AML-193 (cell line): ENCODE measurements around the gene NECTIN1.
A peak's percentile ranks its signal among the peaks of the same experiment; 100 is the strongest.

Experiments
- DNase-seq, 2 experiments: peaks; one replicate each; lab custom pipeline; 2025; lab: John Stamatoyannopoulos, UW

Gene NECTIN1, protein sequence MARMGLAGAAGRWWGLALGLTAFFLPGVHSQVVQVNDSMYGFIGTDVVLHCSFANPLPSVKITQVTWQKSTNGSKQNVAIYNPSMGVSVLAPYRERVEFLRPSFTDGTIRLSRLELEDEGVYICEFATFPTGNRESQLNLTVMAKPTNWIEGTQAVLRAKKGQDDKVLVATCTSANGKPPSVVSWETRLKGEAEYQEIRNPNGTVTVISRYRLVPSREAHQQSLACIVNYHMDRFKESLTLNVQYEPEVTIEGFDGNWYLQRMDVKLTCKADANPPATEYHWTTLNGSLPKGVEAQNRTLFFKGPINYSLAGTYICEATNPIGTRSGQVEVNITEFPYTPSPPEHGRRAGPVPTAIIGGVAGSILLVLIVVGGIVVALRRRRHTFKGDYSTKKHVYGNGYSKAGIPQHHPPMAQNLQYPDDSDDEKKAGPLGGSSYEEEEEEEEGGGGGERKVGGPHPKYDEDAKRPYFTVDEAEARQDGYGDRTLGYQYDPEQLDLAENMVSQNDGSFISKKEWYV

DNA sequence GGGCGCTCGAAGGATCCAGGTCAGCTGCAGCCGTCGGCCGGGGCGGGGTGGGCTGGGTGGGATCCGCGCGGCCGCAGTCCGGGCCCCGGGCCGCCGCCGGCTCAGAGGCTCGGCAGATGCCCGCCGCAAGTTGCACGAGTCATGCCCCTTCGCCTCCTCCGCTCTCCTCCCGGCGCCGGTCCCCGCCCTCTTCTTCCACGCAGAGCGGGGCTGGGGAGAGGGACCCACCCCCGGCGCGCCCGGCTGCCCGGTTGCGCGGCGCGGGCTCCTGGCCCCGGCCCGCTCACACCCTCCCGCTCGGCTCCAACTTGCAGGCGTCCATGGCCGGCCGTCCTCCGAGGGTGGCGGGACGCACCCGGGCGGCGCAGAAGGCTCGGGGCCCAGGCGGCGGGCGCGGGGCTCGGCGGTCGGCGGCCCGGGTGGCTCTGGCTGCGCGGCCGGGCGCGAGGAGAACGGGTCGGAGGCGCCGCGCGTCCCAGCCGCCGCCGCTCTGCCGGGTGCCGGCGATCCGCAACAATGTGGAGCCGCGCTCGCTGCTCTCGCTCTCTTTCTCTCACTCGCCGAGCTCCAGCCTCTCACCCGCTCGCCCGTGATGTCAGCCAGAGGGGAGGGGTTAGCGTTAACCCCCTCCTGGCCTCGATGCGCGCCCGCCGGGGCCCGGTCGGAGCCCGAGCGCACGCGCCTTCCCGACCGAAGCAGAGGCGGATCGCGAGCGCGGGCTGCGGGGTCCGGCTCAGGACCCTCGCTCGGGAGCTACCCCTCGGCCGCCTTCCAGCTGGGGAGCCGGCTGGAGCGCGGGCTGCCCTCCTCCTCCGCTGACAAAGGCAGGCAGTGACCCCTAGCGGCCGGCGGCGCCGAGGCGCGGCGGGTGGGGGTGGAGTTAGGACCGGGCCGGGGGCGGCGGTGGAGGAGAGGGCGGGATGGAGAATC, at the start of gene NECTIN1:
NECTIN1 (minus strand) TSS at position 550 of the 930 bp plus-strand sequence. CDS start 647 bp downstream, outside the sequence.
- DNase-seq, result peak; percentile 66 to 68

- no peak for DNase-seq
Observed at GRCh38 chr11:119778391-119779194, 49.6 kb upstream of the NECTIN1 start.

- no peak for DNase-seq
Observed at GRCh38 chr11:119777940-119778339, 48.9 kb upstream of the NECTIN1 start.

DNA sequence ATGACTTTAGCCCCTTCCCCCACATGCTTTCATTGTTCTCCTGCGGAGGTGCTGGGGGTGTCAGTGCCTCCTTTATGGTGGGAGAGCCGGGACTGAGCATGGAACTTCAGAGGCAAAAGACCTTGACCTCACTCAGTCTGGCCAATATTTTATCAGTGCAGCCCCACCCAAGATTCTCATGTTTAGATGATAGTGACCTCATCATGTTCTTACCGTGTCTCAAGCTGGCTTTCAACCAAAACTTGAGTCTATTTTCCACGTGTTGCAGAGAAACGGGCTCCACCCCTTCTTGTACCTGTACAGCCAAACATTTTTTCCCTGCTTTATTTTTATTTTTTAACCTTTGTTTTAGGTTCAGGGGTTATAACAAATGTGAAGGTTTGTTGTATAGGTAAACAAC, 47.7 kb upstream of the NECTIN1 start:
- DNase-seq, result no peak

- DNase-seq, result no peak
Observed at GRCh38 chr11:119776031-119776636, 47.1 kb upstream of the NECTIN1 start.

DNA sequence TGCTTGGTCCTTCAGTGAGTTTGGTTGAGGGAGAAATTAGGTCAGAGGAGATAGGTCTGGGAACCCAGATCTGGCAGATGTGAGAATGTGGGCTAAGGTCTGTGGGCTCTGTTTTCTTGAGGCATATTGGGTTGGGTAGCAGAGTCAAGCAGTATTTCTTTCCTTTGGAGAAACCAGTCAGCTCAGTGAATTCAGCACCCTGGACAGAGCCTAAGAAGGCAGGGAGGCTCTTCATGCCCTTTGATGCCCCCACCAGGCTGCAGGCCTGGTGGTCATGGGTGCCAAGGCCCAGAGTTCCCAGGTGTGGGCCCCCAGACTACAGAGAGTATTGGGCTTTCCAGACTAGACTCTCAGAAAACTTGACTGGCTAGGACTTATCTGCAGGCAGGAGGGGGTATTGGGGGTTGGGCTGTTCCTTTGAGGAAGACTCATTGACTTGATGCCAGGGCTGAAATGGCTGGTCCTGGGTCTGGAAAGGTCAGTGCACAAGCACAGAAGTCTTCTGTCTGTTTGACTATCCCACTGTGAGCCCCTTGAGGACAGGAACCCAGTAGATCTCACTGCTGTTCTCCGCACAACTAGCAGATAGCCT, 45.3 kb upstream of the NECTIN1 start:
- peak in 1 of 2 experiments; percentile 21 for DNase-seq

GRCh38 chr11:119772641-119773415, 43.8 kb upstream of the NECTIN1 start:
- no peak for DNase-seq

DNA sequence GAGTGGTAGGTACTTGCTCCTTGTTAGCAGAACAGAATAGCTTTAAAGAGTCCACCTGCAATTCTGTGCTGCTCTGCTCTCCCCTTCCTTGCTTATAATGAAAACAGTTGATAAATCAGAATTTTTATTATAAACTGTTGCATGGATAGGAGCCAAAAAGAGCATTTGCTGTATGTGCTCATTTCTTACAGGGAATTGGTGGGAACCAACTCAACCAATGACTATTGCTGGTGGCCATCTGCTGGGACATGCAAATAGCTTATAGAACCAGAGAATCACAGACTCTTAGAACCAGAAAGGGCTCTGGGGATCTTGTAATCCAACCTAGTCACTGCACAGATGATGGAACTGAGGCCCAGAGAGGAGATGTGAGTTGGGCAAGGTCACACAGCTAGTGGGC, 43.1 kb upstream of the NECTIN1 start:
- DNase-seq, result no peak

- DNase-seq, result no peak
Observed at GRCh38 chr11:119771172-119771770, 42.3 kb upstream of the NECTIN1 start.

- no peak for DNase-seq
Observed at GRCh38 chr11:119765628-119766027, 36.6 kb upstream of the NECTIN1 start.

GRCh38 chr11:119764108-119764868, 35.3 kb upstream of the NECTIN1 start:
- DNase-seq, result no peak

DNA sequence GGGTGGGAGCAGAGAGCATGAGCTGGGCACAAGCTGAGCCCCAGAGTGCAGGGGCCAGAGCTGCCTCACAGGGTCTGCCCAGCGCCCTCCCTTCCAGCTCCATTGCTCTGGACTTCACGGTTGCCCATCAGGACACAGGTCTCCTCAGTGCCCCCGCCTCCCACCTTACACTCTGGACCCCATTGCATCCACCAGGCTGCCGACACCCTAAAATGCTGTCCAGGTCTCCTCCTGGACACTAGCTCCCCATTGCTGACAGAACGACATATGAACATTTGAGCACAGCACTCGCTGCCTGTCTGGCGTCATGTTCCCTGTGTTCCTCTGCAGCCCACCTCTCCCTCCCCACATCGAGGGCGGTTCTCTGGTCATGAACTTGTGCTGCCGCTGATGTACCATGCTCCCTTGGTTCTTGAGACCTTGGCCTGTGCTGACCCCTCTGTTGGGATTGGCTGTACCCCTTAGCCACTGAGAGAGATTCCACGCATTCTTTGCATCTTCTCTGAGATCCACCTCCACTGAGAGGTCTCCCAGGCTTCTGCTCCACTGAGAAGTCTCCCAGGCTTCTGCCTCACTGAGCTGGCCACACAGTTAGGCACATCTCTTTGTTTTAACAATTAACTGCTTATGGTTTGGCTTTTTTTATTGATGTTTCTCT, 34.2 kb upstream of the NECTIN1 start:
- DNase-seq, result no peak

- DNase-seq, result no peak
Observed at GRCh38 chr11:119759747-119760412, 30.9 kb upstream of the NECTIN1 start.

- no peak for DNase-seq
Observed at GRCh38 chr11:119759324-119759723, 30.3 kb upstream of the NECTIN1 start.

GRCh38 chr11:119758291-119758690, 29.3 kb upstream of the NECTIN1 start:
- DNase-seq, result no peak

DNA sequence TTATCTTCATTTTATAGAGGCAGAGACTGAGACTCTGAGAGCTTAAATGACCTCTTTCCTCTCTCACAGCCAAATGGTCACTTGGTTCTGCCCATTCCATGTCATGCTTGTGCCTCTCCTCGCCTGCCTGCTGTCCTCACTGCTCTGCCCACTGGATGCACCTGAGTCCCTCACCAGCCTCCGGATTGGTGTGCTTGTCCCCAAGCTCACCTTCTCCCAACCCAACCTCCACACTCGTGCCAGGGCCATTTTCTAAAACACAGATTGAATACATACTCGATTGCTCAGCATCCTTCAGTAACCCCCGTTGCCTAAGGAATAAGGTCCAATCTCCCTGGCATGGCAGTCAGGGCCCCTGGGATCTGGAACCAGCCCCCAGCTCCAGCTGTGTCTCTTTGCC, 28.4 kb upstream of the NECTIN1 start:
- DNase-seq, result no peak

- DNase-seq, result no peak
Observed at GRCh38 chr11:119756169-119756865, 27.3 kb upstream of the NECTIN1 start.
